Natural killer cell (primary cell): ENCODE measurements around the gene FIGNL2. TPM values are rescaled to one million over a fixed set of nuclear protein-coding genes. Genes with fewer than 3 reads are reported as not detected.

Source experiments
- ATAC-seq, 3 donors: fragments of 150-1000 bp in 2 of 3; fragments of 200-7000 bp in 1 of 3; cut with Tn5 transposase; 1 replicate in 1 of 3; 2 replicates in 2 of 3; pipeline ENCODE4 v1.10.0; 2021; ENCODE audit warnings: mild to moderate bottlenecking in 2 of 3, moderate library complexity in 2 of 3
- DNase-seq, 2 donors: peaks; one replicate each; pipeline versions ENCODE4 v3.0.0 to v3.0.0-alpha.2; 2013 to 2021; ENCODE audit warnings: mixed read lengths in 1 of 2
- H3K27ac ChIP-seq: one replicate; pipeline ENCODE4 v1.5.1; 2013; ENCODE audit warnings: mild to moderate bottlenecking, low read length
- H3K27me3 ChIP-seq: one replicate; pipeline ENCODE4 v1.6.1; 2013; ENCODE audit warnings: low read length; ENCODE audit not compliant: control insufficient read depth, insufficient read depth
- H3K36me3 ChIP-seq: one replicate; pipeline ENCODE4 v1.6.1; 2013; ENCODE audit warnings: low read length; ENCODE audit not compliant: control insufficient read depth, insufficient read depth
- H3K4me1 ChIP-seq: one replicate; pipeline ENCODE4 v1.6.1; 2013; ENCODE audit warnings: low read length; ENCODE audit not compliant: control insufficient read depth, insufficient read depth
- H3K4me3 ChIP-seq: one replicate; pipeline ENCODE4 v1.5.1; 2013; ENCODE audit warnings: low read length
- H3K9me3 ChIP-seq: one replicate; pipeline ENCODE4 v1.6.1; 2013; ENCODE audit warnings: low read length; ENCODE audit not compliant: control insufficient read depth, insufficient read depth
- H3K27ac Mint-ChIP-seq, 2 donors: one replicate each; pipeline ENCODE4 v1.8.0; 2022; ENCODE audit warnings: mild to moderate bottlenecking in 2 of 2, mixed read lengths in 2 of 2, moderate library complexity in 1 of 2
- H3K27me3 Mint-ChIP-seq, 2 donors: one replicate each; pipeline ENCODE4 v1.8.0; 2022; ENCODE audit warnings: low read depth in 2 of 2, mixed read lengths in 2 of 2
- H3K36me3 Mint-ChIP-seq: one replicate; pipeline ENCODE4 v1.8.0; 2022; ENCODE audit warnings: mixed read lengths
- H3K4me1 Mint-ChIP-seq, 2 donors: one replicate each; pipeline ENCODE4 v1.8.0; 2022; ENCODE audit warnings: mixed read lengths in 2 of 2
- H3K4me3 Mint-ChIP-seq: one replicate; pipeline ENCODE4 v1.8.0; 2022; ENCODE audit warnings: mild to moderate bottlenecking, moderate library complexity, mixed read lengths
- H3K9me3 Mint-ChIP-seq, 2 donors: one replicate each; pipeline ENCODE4 v1.8.0; 2022; ENCODE audit warnings: mixed read lengths in 2 of 2
- WGBS: methylation state at CpG from one replicate; pipeline ENCODE4 v1.1.7; 2013; ENCODE audit warnings: missing lambda C conversion rate; ENCODE audit not compliant: insufficient coverage; 5-methylcytosine and 5-hydroxymethylcytosine counted together
- intact Hi-C: fragments of 100-400 bp; cut with micrococcal nuclease; formaldehyde crosslinking; loops from one replicate; pipeline ENCODE4 v1.14.2; 2022
- total RNA-seq, 4 donors: library from RNA; stranded (reverse); fragments of 120-200 nt in 1 of 4; gene quantifications; one replicate each; pipeline versions ENCODE4 v1.2.3 to v1.2.4, GENCODE V29; 2013 to 2022
- TF ChIP-seq, protein P1 (sequence below): fragments of 200-600 bp; IDR thresholded peaks from one replicate; pipeline ENCODE4 v1.8.0; 2022; ENCODE audit warnings: antibody characterized with exemption

Gene FIGNL2
- total RNA-seq, 3 donors from 2014 or later (not counting 1 experiment from before 2014, with no cell fraction given) = 1.4 to 1.6 (median 1.5) TPM

DNA sequence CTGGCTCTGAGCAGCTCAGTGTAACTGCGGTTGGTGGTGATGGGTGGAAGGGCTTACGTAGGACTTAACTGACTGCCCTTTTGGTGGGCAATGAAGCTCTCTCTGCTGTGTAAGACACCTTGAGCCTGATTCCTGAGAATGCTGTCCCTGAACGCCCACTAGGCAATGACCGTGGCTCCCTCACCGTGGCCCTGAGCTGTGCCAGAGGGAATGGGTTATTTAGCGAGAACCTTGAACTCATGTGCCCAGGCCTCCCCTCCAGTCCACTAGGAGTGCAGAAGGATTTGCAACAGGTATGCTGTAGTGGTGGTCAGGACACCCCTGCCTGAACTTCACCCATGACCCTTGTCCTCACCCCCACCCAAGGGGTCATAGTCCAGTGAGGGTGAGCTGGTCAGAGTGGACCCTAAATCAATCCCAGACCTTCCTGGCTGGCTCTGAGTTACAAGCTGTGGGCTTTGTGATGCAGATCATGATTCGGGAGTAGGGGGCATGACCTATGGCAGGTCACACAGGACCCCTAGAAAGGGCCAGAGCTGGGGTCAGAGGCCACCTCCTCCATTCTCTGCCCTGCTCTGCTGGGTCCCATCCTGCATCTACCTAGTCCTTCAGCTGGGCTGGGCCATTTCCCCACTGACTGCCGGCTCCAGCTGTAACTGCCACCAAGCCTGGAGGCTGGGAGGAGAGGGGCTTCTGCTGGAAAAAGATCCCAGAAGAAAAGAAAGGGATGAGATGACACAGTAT, 24.9 kb upstream of the FIGNL2 start:
- no peak overlapping the region for H3K4me3 ChIP-seq
- H3K4me1 ChIP-seq = peaks cover 17% of the 10 kb centered on the region
- TF ChIP-seq, protein P1, sequence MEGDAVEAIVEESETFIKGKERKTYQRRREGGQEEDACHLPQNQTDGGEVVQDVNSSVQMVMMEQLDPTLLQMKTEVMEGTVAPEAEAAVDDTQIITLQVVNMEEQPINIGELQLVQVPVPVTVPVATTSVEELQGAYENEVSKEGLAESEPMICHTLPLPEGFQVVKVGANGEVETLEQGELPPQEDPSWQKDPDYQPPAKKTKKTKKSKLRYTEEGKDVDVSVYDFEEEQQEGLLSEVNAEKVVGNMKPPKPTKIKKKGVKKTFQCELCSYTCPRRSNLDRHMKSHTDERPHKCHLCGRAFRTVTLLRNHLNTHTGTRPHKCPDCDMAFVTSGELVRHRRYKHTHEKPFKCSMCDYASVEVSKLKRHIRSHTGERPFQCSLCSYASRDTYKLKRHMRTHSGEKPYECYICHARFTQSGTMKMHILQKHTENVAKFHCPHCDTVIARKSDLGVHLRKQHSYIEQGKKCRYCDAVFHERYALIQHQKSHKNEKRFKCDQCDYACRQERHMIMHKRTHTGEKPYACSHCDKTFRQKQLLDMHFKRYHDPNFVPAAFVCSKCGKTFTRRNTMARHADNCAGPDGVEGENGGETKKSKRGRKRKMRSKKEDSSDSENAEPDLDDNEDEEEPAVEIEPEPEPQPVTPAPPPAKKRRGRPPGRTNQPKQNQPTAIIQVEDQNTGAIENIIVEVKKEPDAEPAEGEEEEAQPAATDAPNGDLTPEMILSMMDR = no peak
- H3K27ac Mint-ChIP-seq = no peak overlapping the region
- peaks cover 0 to 17% of the 10 kb centered on the region in 2 donors for H3K4me1 Mint-ChIP-seq
- no peak for DNase-seq
- peaks cover 19% of the 10 kb centered on the region for H3K27me3 ChIP-seq
- H3K36me3 Mint-ChIP-seq = no peaks in the 10 kb centered on the region
- WGBS = 87% methylated on average over 8 of the region's 8 CpGs
- H3K36me3 ChIP-seq = no peaks in the 10 kb centered on the region
- H3K9me3 Mint-ChIP-seq = no peaks in the 10 kb centered on the region
- ATAC-seq = no peak
- no peak overlapping the region for H3K4me3 Mint-ChIP-seq
- intact Hi-C loops = no loop called here
- H3K9me3 ChIP-seq = no peaks in the 10 kb centered on the region
- H3K27me3 Mint-ChIP-seq = peaks cover 33 to 39% of the 10 kb centered on the region in 2 donors
- no peak overlapping the region for H3K27ac ChIP-seq

DNA sequence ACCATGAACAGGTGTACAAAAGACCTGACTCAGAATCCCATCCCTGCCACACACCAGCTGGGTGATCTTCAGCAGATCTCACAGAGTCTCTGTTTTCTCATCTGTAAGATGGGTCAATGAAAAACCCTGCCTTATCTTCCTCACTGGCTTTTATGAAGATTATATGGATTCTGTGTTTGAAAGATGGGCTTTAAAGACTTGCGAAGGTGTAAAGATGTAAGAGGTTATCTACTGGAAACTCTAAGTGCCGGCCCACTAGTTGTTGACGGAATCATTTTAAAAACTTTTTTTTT, 24.1 kb upstream of the FIGNL2 start:
- Histone ChIP-seq H3K27ac (no peak overlapping the region), H3K9me3 (no peaks in the 10 kb centered on the region), H3K36me3 (no peaks in the 10 kb centered on the region), H3K4me1 (peaks cover 17% of the 10 kb centered on the region), H3K4me3 (no peak overlapping the region), H3K27me3 (peaks cover 19% of the 10 kb centered on the region)
- intact Hi-C loops = no loop called here
- Mint-ChIP-seq H3K9me3 (no peaks in the 10 kb centered on the region), H3K27ac (no peak overlapping the region), H3K36me3 (no peaks in the 10 kb centered on the region), H3K4me1 (peaks cover 0 to 17% of the 10 kb centered on the region in 2 donors), H3K27me3 (peaks cover 41 to 46% of the 10 kb centered on the region in 2 donors), H3K4me3 (no peak overlapping the region)
- ATAC-seq (no peak), DNase-seq (no peak)
- WGBS = 100% methylated on average over 1 of the region's 3 CpGs
- TF ChIP-seq, protein P1 = no peak

DNA sequence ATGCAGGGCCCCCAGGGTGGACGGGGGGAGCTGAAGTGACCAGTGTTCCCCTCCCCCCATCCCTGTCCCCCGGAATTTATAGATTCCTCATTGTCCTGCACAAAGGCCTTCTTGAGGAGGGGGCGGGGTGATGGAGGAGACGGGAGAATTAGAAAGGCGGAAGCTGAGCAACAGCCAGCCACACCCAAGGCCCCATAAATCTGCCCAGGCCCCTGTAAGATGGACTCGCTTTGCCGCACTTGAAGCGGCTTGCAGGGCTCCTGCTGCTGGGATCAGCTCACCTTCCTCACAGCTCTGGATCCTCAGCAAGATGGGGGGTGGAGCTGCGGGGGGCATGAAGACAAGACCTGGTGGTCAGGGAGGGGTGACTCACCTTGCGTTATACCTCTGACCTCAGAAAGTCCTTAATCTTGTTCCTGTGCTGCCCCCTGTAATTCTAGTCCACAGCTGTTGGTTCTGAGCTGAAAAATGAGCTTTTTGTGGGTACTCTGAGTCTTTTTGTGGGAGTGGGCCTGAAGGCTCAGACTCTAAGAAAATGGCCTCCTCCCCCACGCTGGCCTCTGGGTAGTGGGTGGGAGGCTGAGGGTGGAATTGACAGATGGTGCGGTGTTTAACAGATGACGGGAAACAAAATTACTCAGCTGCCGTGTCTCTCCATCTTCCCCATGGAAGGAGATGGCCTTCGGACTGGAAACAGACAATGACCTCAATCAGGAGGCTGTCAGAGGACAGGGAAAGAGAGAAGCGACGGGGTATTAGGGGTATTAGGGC, 23.6 kb upstream of the FIGNL2 start:
- intact Hi-C loops = no loop called here
- Histone ChIP-seq H3K27ac (no peak overlapping the region), H3K4me3 (no peak overlapping the region), H3K9me3 (no peaks in the 10 kb centered on the region), H3K4me1 (peaks cover 17% of the 10 kb centered on the region), H3K36me3 (no peaks in the 10 kb centered on the region), H3K27me3 (peaks cover 19% of the 10 kb centered on the region)
- H3K36me3 Mint-ChIP-seq = no peaks in the 10 kb centered on the region
- TF ChIP-seq, protein P1 = no peak
- no peak for DNase-seq
- no peak overlapping the region for H3K27ac Mint-ChIP-seq
- ATAC-seq = no peak
- H3K4me3 Mint-ChIP-seq = no peak overlapping the region
- H3K27me3 Mint-ChIP-seq = peaks cover 47 to 51% of the 10 kb centered on the region in 2 donors
- H3K9me3 Mint-ChIP-seq = no peaks in the 10 kb centered on the region
- 87% methylated on average over 16 of the region's 17 CpGs for WGBS
- H3K4me1 Mint-ChIP-seq = peaks cover 0 to 17% of the 10 kb centered on the region in 2 donors
